ENCODE data around the gene CHTOP.

The CHTOP gene

DNA sequence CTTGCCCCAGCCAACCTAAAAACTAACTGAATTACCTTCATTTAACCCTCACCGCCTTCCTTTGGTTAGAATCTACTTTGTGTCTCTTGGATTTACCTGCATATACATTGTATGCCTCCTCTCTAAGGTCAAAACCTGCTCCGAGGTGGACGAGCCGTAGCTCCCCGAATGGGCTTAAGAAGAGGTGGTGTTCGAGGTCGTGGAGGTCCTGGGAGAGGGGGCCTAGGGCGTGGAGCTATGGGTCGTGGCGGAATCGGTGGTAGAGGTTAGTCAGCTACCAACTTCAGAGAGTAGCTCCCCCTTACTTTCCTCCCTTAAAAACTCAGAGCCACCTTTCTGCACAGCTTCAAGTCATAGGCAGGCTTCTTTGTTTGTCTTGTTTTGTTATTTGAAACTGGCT, 9.2 kb downstream of the CHTOP start:
- Histone ChIP-seq H3K9ac (ENCODE audit: low read length) (no peak overlapping the region), H3K9me2 (ENCODE audit: low read depth, low read length) (no peaks in the 10 kb centered on the region), H3K27ac (ENCODE audit: low read depth, low read length, poor library complexity, severe bottlenecking) (no peak overlapping the region), H3K4me1 (ENCODE audit: insufficient read depth, low read length, severe bottlenecking) (no peaks in the 10 kb centered on the region), H3K4me2 (ENCODE audit: low read length) (no peak overlapping the region), H3K9me3 (ENCODE audit: low read length) (no peaks in the 10 kb centered on the region), H4K20me1 (ENCODE audit: insufficient read depth, low read length) (no peaks in the 10 kb centered on the region), H3K4me3 (ENCODE audit: low read depth, low read length, poor library complexity, severe bottlenecking) (no peak overlapping the region), H3K36me3 (ENCODE audit: insufficient read depth, low read length) (peaks cover 93% of the 10 kb centered on the region), H3K27me3 (ENCODE audit: insufficient read depth, low read length) (no peaks in the 10 kb centered on the region), H3K79me2 (ENCODE audit: insufficient read depth, low read length) (no peaks in the 10 kb centered on the region), H3F3A (ENCODE audit: insufficient read depth, low read length) (no peaks in the 10 kb centered on the region), H2AFZ (ENCODE audit: low read length) (no peak overlapping the region)
- no peak for TF ChIP-seq EZH2 (IDR thresholded peaks at IDR 0.05; ENCODE audit: borderline replicate concordance, low read length)
- TF ChIP-seq CTCF (IDR thresholded peaks at IDR 0.05; ENCODE audit: low read length): no peak

- no peaks in the 10 kb centered on the region for H3K9me2 ChIP-seq (ENCODE audit: low read depth, low read length)
- no peak overlapping the region for H3K27ac ChIP-seq (ENCODE audit: low read depth, low read length, poor library complexity, severe bottlenecking)
- H4K20me1 ChIP-seq (ENCODE audit: insufficient read depth, low read length): no peaks in the 10 kb centered on the region
- no peaks in the 10 kb centered on the region for H3F3A ChIP-seq (ENCODE audit: insufficient read depth, low read length)
- TF ChIP-seq CTCF (IDR thresholded peaks at IDR 0.05; ENCODE audit: low read length): no peak
- TF ChIP-seq EZH2 (IDR thresholded peaks at IDR 0.05; ENCODE audit: borderline replicate concordance, low read length): no peak
- no peaks in the 10 kb centered on the region for H3K27me3 ChIP-seq (ENCODE audit: insufficient read depth, low read length)
- H3K9me3 ChIP-seq (ENCODE audit: low read length): no peaks in the 10 kb centered on the region
- no peak overlapping the region for H3K9ac ChIP-seq (ENCODE audit: low read length)
- H3K4me2 ChIP-seq (ENCODE audit: low read length): no peak overlapping the region
- H3K79me2 ChIP-seq (ENCODE audit: insufficient read depth, low read length): no peaks in the 10 kb centered on the region
- H3K4me1 ChIP-seq (ENCODE audit: insufficient read depth, low read length, severe bottlenecking): no peaks in the 10 kb centered on the region
- H2AFZ ChIP-seq (ENCODE audit: low read length): no peak overlapping the region
- H3K4me3 ChIP-seq (ENCODE audit: low read depth, low read length, poor library complexity, severe bottlenecking): no peak overlapping the region
- peaks cover 86% of the 10 kb centered on the region for H3K36me3 ChIP-seq (ENCODE audit: insufficient read depth, low read length)
Measured at GRCh38 chr1:153643816-153644215, 9.9 kb downstream of the CHTOP start.

- H4K20me1 ChIP-seq (ENCODE audit: insufficient read depth, low read length): no peaks in the 10 kb centered on the region
- H3K9me2 ChIP-seq (ENCODE audit: low read depth, low read length): no peaks in the 10 kb centered on the region
- peaks cover 56% of the 10 kb centered on the region for H3K36me3 ChIP-seq (ENCODE audit: insufficient read depth, low read length)
- no peaks in the 10 kb centered on the region for H3K4me1 ChIP-seq (ENCODE audit: insufficient read depth, low read length, severe bottlenecking)
- TF ChIP-seq CTCF (IDR thresholded peaks at IDR 0.05; ENCODE audit: low read length) (no peak), EZH2 (IDR thresholded peaks at IDR 0.05; ENCODE audit: borderline replicate concordance, low read length) (no peak)
- no peak overlapping the region for H3K27ac ChIP-seq (ENCODE audit: low read depth, low read length, poor library complexity, severe bottlenecking)
- no peaks in the 10 kb centered on the region for H3K27me3 ChIP-seq (ENCODE audit: insufficient read depth, low read length)
- H3K4me2 ChIP-seq (ENCODE audit: low read length): no peak overlapping the region
- no peak overlapping the region for H3K4me3 ChIP-seq (ENCODE audit: low read depth, low read length, poor library complexity, severe bottlenecking)
- H3K9me3 ChIP-seq (ENCODE audit: low read length): no peaks in the 10 kb centered on the region
- no peaks in the 10 kb centered on the region for H3K79me2 ChIP-seq (ENCODE audit: insufficient read depth, low read length)
- H3F3A ChIP-seq (ENCODE audit: insufficient read depth, low read length): no peaks in the 10 kb centered on the region
- H2AFZ ChIP-seq (ENCODE audit: low read length): no peak overlapping the region
- H3K9ac ChIP-seq (ENCODE audit: low read length): no peak overlapping the region
Measured at GRCh38 chr1:153646672-153647345, 12.9 kb downstream of the CHTOP start.
